ENCODE measurements around the gene GNMT. TPM values are rescaled to one million over a fixed set of nuclear protein-coding genes. Genes with fewer than 3 reads are reported as not detected.

Gene GNMT
- total RNA-seq, 1 experiment from 2014 or later: 0.47 TPM

- Histone ChIP-seq H3K27ac (ENCODE audit: low read length) (no peak overlapping the region), H3K79me2 (ENCODE audit: low read length) (peaks cover 44% of the 10 kb centered on the region), H2AFZ (ENCODE audit: low read length) (no peak overlapping the region), H3K9me3 (ENCODE audit: low read length) (no peaks in the 10 kb centered on the region), H3F3A (ENCODE audit: low read length, unreplicated experiment) (no peaks in the 10 kb centered on the region), H3K4me1 (ENCODE audit: insufficient read depth, low read length) (peaks cover 12% of the 10 kb centered on the region; the same call in 1 of the 2 replicates), H3K27me3 (ENCODE audit: low read length) (no peaks in the 10 kb centered on the region), H3K4me2 (ENCODE audit: low read length) (no peak overlapping the region), H3K9me2 (replicated peaks; ENCODE audit: low read length) (no peaks in the 10 kb centered on the region), H3K4me3 (ENCODE audit: low read length) (no peak overlapping the region), H3K36me3 (ENCODE audit: low read depth, low read length) (peaks cover 21% of the 10 kb centered on the region; the same call in 1 of the 2 replicates), H3K9ac (ENCODE audit: low read length) (no peak overlapping the region), H4K20me1 (ENCODE audit: low read length) (no peaks in the 10 kb centered on the region)
- ATAC-seq: no peak
- ChIA-PET CTCF (no interaction called here), POLR2A (ENCODE audit: unreplicated experiment) (no interaction called here)
- TF ChIP-seq EZH2 (IDR thresholded peaks at IDR 0.05; ENCODE audit: low read length, unreplicated experiment) (no peak), CTCF (conservative IDR thresholded peaks at IDR 0.05; ENCODE audit: low read depth, low read length) (no peak), EZH2phosphoT487 (IDR thresholded peaks at IDR 0.05; ENCODE audit: borderline replicate concordance, low read length) (no peak)
- DNase-seq: no peak
- intact Hi-C loops (cut with micrococcal nuclease): no loop called here
- BruUV-seq (replicated peaks): no TSS peak
Measured at GRCh38 chr6:42933205-42933604, 27.3 kb upstream of the GNMT start.

GRCh38 chr6:42935322-42935721, 25.2 kb upstream of the GNMT start:
- Histone ChIP-seq H3K27ac (ENCODE audit: low read length) (no peak overlapping the region), H2AFZ (ENCODE audit: low read length) (no peak overlapping the region), H3K36me3 (ENCODE audit: low read depth, low read length) (peaks cover 21% of the 10 kb centered on the region; the same call in 1 of the 2 replicates), H3K9me3 (ENCODE audit: low read length) (no peaks in the 10 kb centered on the region), H3K9ac (ENCODE audit: low read length) (no peak overlapping the region), H3K27me3 (ENCODE audit: low read length) (no peaks in the 10 kb centered on the region), H3K4me2 (ENCODE audit: low read length) (no peak overlapping the region), H3F3A (ENCODE audit: low read length, unreplicated experiment) (no peaks in the 10 kb centered on the region), H3K4me3 (ENCODE audit: low read length) (no peak overlapping the region), H3K79me2 (ENCODE audit: low read length) (peaks cover 37% of the 10 kb centered on the region), H3K4me1 (ENCODE audit: insufficient read depth, low read length) (peaks cover 6% of the 10 kb centered on the region; the same call in 1 of the 2 replicates), H4K20me1 (ENCODE audit: low read length) (no peaks in the 10 kb centered on the region), H3K9me2 (replicated peaks; ENCODE audit: low read length) (no peaks in the 10 kb centered on the region)
- no TSS peak for BruUV-seq (replicated peaks)
- ATAC-seq: no peak
- POLR2A ChIA-PET (ENCODE audit: unreplicated experiment): no interaction called here
- DNase-seq: no peak
- CTCF ChIA-PET: no interaction called here
- intact Hi-C loops (cut with micrococcal nuclease): no loop called here
- TF ChIP-seq EZH2phosphoT487 (IDR thresholded peaks at IDR 0.05; ENCODE audit: borderline replicate concordance, low read length): no peak
- TF ChIP-seq EZH2 (IDR thresholded peaks at IDR 0.05; ENCODE audit: low read length, unreplicated experiment): no peak
- no peak for TF ChIP-seq CTCF (conservative IDR thresholded peaks at IDR 0.05; ENCODE audit: low read depth, low read length)

GRCh38 chr6:42936398-42936797, 24.2 kb upstream of the GNMT start:
- Histone ChIP-seq H3K27me3 (ENCODE audit: low read length) (no peaks in the 10 kb centered on the region), H3K9me3 (ENCODE audit: low read length) (no peaks in the 10 kb centered on the region), H3F3A (ENCODE audit: low read length, unreplicated experiment) (no peaks in the 10 kb centered on the region), H4K20me1 (ENCODE audit: low read length) (no peaks in the 10 kb centered on the region), H3K27ac (ENCODE audit: low read length) (no peak overlapping the region), H3K4me3 (ENCODE audit: low read length) (no peak overlapping the region), H2AFZ (ENCODE audit: low read length) (no peak overlapping the region), H3K4me1 (ENCODE audit: insufficient read depth, low read length) (no peaks in the 10 kb centered on the region; the same call in 1 of the 2 replicates), H3K9me2 (replicated peaks; ENCODE audit: low read length) (no peaks in the 10 kb centered on the region), H3K4me2 (ENCODE audit: low read length) (no peak overlapping the region), H3K79me2 (ENCODE audit: low read length) (peaks cover 26% of the 10 kb centered on the region), H3K36me3 (ENCODE audit: low read depth, low read length) (peaks cover 21% of the 10 kb centered on the region; the same call in 1 of the 2 replicates), H3K9ac (ENCODE audit: low read length) (no peak overlapping the region)
- TF ChIP-seq EZH2 (IDR thresholded peaks at IDR 0.05; ENCODE audit: low read length, unreplicated experiment): no peak
- no peak for TF ChIP-seq CTCF (conservative IDR thresholded peaks at IDR 0.05; ENCODE audit: low read depth, low read length)
- TF ChIP-seq EZH2phosphoT487 (IDR thresholded peaks at IDR 0.05; ENCODE audit: borderline replicate concordance, low read length): no peak
- intact Hi-C loops (cut with micrococcal nuclease): no loop called here
- DNase-seq: no peak
- CTCF ChIA-PET: no interaction called here
- POLR2A ChIA-PET (ENCODE audit: unreplicated experiment): no interaction called here
- ATAC-seq: no peak
- BruUV-seq (replicated peaks): no TSS peak
